Prostate gland (tissue), 2 donors: ENCODE measurements around the gene FBP1. TPM values are rescaled to one million over a fixed set of nuclear protein-coding genes. Genes with fewer than 3 reads are reported as not detected.

Source experiments
- DNase-seq: peaks from one replicate; pipeline ENCODE4 v3.0.0-alpha.2; 2019; ENCODE audit warnings: low spot score
- H3K27ac ChIP-seq, 2 donors: fragments of 200-600 bp; sonication (generic); 2 replicates each; pipeline ENCODE4 v1.5.1; 2017 to 2019
- H3K27me3 ChIP-seq: fragments of 200-600 bp; sonication (generic); replicated peaks from 2 replicates; pipeline ENCODE4 v1.5.1; 2019; ENCODE audit not compliant: insufficient read depth
- H3K36me3 ChIP-seq, 2 donors: fragments of 200-600 bp; sonication (generic); 1 replicate in 1 of 2; 2 replicates in 1 of 2; pipeline versions ENCODE4 v1.5.1 to v1.8.1; 2017 to 2019
- H3K4me1 ChIP-seq: fragments of 200-600 bp; sonication (generic); replicated peaks from 2 replicates; pipeline ENCODE4 v1.5.1; 2019
- H3K4me3 ChIP-seq, 2 donors: fragments of 200-600 bp; sonication (generic); 2 replicates each; pipeline ENCODE4 v1.5.1; 2017 to 2019
- H3K9me3 ChIP-seq: fragments of 200-600 bp; sonication (generic); 2 replicates; pipeline ENCODE4 v1.5.1; 2017
- CTCF ChIP-seq, 4 experiments: fragments of 200-600 bp in 2 of 4; fragments of 450-650 bp in 2 of 4; sonication (generic) in 2 of 4; IDR thresholded peaks; 1 replicate in 3 of 4; 2 replicates in 1 of 4; pipeline ENCODE4 v1.5.1; 2016 to 2019; ENCODE audit warnings: antibody characterized with exemption in 4 of 4, mild to moderate bottlenecking in 2 of 4, moderate library complexity in 2 of 4
- POLR2A ChIP-seq: fragments of 450-650 bp; IDR thresholded peaks from one replicate; pipeline ENCODE4 v1.6.1; 2016; ENCODE audit warnings: antibody characterized with exemption, mild to moderate bottlenecking
- POLR2AphosphoS5 ChIP-seq: sonication (generic); formaldehyde crosslinking; IDR thresholded peaks from one replicate; pipeline ENCODE4 v1.6.1; 2017; ENCODE audit warnings: antibody characterized with exemption
- WGBS: methylation state at CpG from one replicate; pipeline ENCODE4 v1.1.5; 2018; 5-methylcytosine and 5-hydroxymethylcytosine counted together
- intact Hi-C: fragments of 100-400 bp; cut with DNase I; formaldehyde crosslinking; loops from one replicate; pipeline ENCODE4 v1.14.2; 2022
- total RNA-seq, 2 donors: library from RNA; depleted of rRNA; stranded (reverse); fragments of >200 nt; gene quantifications; one replicate each; pipeline ENCODE4 v1.1.0, GENCODE V29; 2016

The FBP1 gene
- total RNA-seq, 2 donors from 2014 or later: 19.5 to 41.4 TPM

GRCh38 chr9:94657021-94657725, 17.9 kb upstream of the FBP1 start:
- WGBS: 94% methylated on average over 4 of the region's 4 CpGs
- no peaks in the 10 kb centered on the region for H3K4me1 ChIP-seq
- H3K4me3 ChIP-seq: no peak overlapping the region
- TF ChIP-seq CTCF (IDR thresholded peaks at IDR 0.05) (no peak), POLR2A (no peak), POLR2AphosphoS5 (no peak)
- intact Hi-C loops: no loop called here
- DNase-seq: no peak
- H3K36me3 ChIP-seq: no peaks in the 10 kb centered on the region
- H3K9me3 ChIP-seq: no peaks in the 10 kb centered on the region
- H3K27ac ChIP-seq: no peak overlapping the region
- no peaks in the 10 kb centered on the region for H3K27me3 ChIP-seq

GRCh38 chr9:94656200-94656599, 16.9 kb upstream of the FBP1 start:
- no peak overlapping the region for H3K4me3 ChIP-seq
- WGBS: 10% methylated on average over 6 of the region's 6 CpGs
- no peaks in the 10 kb centered on the region for H3K36me3 ChIP-seq
- no peaks in the 10 kb centered on the region for H3K4me1 ChIP-seq
- intact Hi-C loops: no loop called here
- DNase-seq: no peak
- H3K27ac ChIP-seq: no peak overlapping the region
- TF ChIP-seq POLR2A: no peak
- no peak for TF ChIP-seq CTCF (IDR thresholded peaks at IDR 0.05)
- no peak for TF ChIP-seq POLR2AphosphoS5
- H3K9me3 ChIP-seq: no peaks in the 10 kb centered on the region
- no peaks in the 10 kb centered on the region for H3K27me3 ChIP-seq

- Histone ChIP-seq H3K4me3 (no peak overlapping the region), H3K36me3 (no peaks in the 10 kb centered on the region), H3K27ac (no peak overlapping the region), H3K27me3 (no peaks in the 10 kb centered on the region), H3K4me1 (no peaks in the 10 kb centered on the region), H3K9me3 (no peaks in the 10 kb centered on the region)
- intact Hi-C loops: no loop called here
- 62% methylated on average over 10 of the region's 10 CpGs for WGBS
- DNase-seq: no peak
- TF ChIP-seq POLR2AphosphoS5 (no peak), POLR2A (no peak), CTCF (IDR thresholded peaks at IDR 0.05) (no peak)
These were observed 16.4 kb upstream of the FBP1 start for GRCh38 chr9:94655739-94656138.

GRCh38 chr9:94654165-94654894, 15.0 kb upstream of the FBP1 start:
- TF ChIP-seq POLR2A: no peak
- Histone ChIP-seq H3K4me1 (no peaks in the 10 kb centered on the region), H3K27me3 (no peaks in the 10 kb centered on the region), H3K4me3 (no peak overlapping the region), H3K27ac (no peak overlapping the region), H3K9me3 (no peaks in the 10 kb centered on the region), H3K36me3 (no peaks in the 10 kb centered on the region)
- 86% methylated on average over 10 of the region's 10 CpGs for WGBS
- intact Hi-C loops: no loop called here
- no peak for DNase-seq

GRCh38 chr9:94650949-94651348, 11.6 kb upstream of the FBP1 start:
- 96% methylated on average over 4 of the region's 4 CpGs for WGBS
- H3K27ac ChIP-seq: no peak overlapping the region
- no peaks in the 10 kb centered on the region for H3K9me3 ChIP-seq
- H3K4me1 ChIP-seq: no peaks in the 10 kb centered on the region
- no peak for TF ChIP-seq POLR2AphosphoS5
- no peak for TF ChIP-seq CTCF (IDR thresholded peaks at IDR 0.05)
- TF ChIP-seq POLR2A: no peak
- no peaks in the 10 kb centered on the region for H3K27me3 ChIP-seq
- no peak for DNase-seq
- H3K4me3 ChIP-seq: no peak overlapping the region
- intact Hi-C loops: no loop called here
- H3K36me3 ChIP-seq: no peaks in the 10 kb centered on the region
